ENCODE results near the gene CACNA1B. TPM values are rescaled to one million over a fixed set of nuclear protein-coding genes. Genes with fewer than 3 reads are reported as not detected.
A peak's percentile ranks its signal among the peaks of the same experiment; 100 is the strongest.
"Not testable (repeated sequence)": the region's sequence is repeated elsewhere in the genome, so short reads cannot be mapped to it uniquely, and the experiment has no call there.

The CACNA1B gene
- total RNA-seq (under 1 TPM in 3 of 5 donors, not detected in 2; 0.03 to 0.09 (median 0.03) TPM), total RNA-seq (0 to 0.55 (median 0.07) reads per million in 29 experiments)
- total RNA-seq (2013) = 0.02 TPM

- WGBS (ENCODE audit: insufficient coverage) = 13% methylated on average over 41 of the region's 95 CpGs
- peak in 1 of 4 experiments; percentile 12 for ATAC-seq (replicated peaks in 1 of 4)
- DNase-seq; CTCF ChIA-PET; H3K9me3 Mint-ChIP-seq; H3K4me1 Mint-ChIP-seq; H3K27ac Mint-ChIP-seq; H3K27ac ChIP-seq (ENCODE audit: low read length); H3K36me3 ChIP-seq (ENCODE audit: control insufficient read depth in 2 of 2, extremely low read depth in 1 of 2, insufficient read depth in 1 of 2, low read length in 1 of 2); H3K4me1 ChIP-seq (ENCODE audit: control insufficient read depth in 1 of 2, extremely low read depth in 1 of 2, insufficient read depth in 2 of 2, low read length in 2 of 2); H3K36me3 Mint-ChIP-seq; H3K9me3 ChIP-seq; POLR2A ChIA-PET: not testable (repeated sequence)
- Histone ChIP-seq H3K4me3 (ENCODE audit: control insufficient read depth in 1 of 2, extremely low read depth in 1 of 2, low read length in 1 of 2) (peak within 1 kb of the TSS in 1 of 2 donors; percentile 29), H3K27me3 (replicated peaks in 1 of 2; ENCODE audit: control insufficient read depth in 2 of 2, extremely low read depth in 1 of 2, insufficient read depth in 2 of 2, low read length in 1 of 2) (peaks cover 0 to 59% of the 10 kb centered on the region in 2 experiments)
- Mint-ChIP-seq H3K4me3 (peak within 1 kb of the TSS in 2 of 3 donors; percentile 61 to 62), H3K27me3 (peaks cover 38 to 49% of the 10 kb centered on the region in 2 donors)
Measured at GRCh38 chr9:137877506-137878122, at the start of gene CACNA1B. Gene CACNA1B, plus strand, starts transcription at chr9:137877782. Its CDS starts 152 bp downstream, at chr9:137877934.

DNA sequence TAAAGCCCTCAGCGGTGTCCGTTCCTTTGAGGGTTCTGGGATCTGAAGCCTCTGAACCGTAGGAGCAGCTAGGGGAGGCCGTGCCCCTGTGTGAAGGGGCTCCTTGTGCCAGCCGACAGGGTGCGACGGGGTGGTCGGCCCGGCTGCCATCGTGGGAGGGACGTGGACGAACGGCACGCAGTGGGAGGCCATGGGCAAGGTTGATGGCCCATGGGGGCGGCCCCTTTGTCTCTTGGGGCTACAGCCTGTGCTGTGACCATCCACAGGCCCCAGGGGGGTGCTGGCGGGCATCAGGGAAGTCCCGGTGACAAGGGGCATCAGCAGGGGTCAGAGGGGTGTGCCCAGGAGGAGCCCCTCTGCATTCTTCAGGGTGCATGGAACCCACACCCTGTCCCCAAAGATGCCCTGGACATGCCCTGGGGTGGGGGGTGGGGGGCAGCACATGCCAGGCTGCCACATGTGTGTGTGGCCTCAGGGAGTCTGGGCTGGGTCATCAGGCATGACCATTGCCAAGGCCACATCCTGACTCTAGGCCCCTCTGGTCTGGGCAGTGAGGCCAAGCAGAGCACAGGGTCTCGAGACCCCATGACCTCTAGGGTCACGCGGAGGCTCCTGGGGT is 49.6 kb upstream of the CACNA1B start:
- Mint-ChIP-seq H3K27me3 (no peaks in the 10 kb centered on the region), H3K9me3 (no peaks in the 10 kb centered on the region), H3K4me3 (no peak overlapping the region), H3K4me1 (peaks cover 0 to 10% (median 0%) of the 10 kb centered on the region in 3 donors), H3K36me3 (peaks cover 57% of the 10 kb centered on the region), H3K27ac (no peak overlapping the region)
- Histone ChIP-seq H3K27ac (ENCODE audit: low read length) (no peak overlapping the region), H3K4me1 (ENCODE audit: control insufficient read depth in 1 of 2, extremely low read depth in 1 of 2, insufficient read depth in 2 of 2, low read length in 2 of 2) (no peaks in the 10 kb centered on the region), H3K27me3 (replicated peaks in 1 of 2; ENCODE audit: control insufficient read depth in 2 of 2, extremely low read depth in 1 of 2, insufficient read depth in 2 of 2, low read length in 1 of 2) (no peaks in the 10 kb centered on the region), H3K4me3 (ENCODE audit: control insufficient read depth in 1 of 2, extremely low read depth in 1 of 2, low read length in 1 of 2) (no peak overlapping the region), H3K36me3 (ENCODE audit: control insufficient read depth in 2 of 2, extremely low read depth in 1 of 2, insufficient read depth in 1 of 2, low read length in 1 of 2) (peaks cover 23 to 57% of the 10 kb centered on the region in 2 donors), H3K9me3 (no peaks in the 10 kb centered on the region)
- ChIA-PET POLR2A (no interaction called here), CTCF (no interaction called here)
- 97% methylated on average over 15 of the region's 20 CpGs for WGBS (ENCODE audit: insufficient coverage)
- no peak for ATAC-seq (replicated peaks in 1 of 4)
- DNase-seq = no peak

DNA sequence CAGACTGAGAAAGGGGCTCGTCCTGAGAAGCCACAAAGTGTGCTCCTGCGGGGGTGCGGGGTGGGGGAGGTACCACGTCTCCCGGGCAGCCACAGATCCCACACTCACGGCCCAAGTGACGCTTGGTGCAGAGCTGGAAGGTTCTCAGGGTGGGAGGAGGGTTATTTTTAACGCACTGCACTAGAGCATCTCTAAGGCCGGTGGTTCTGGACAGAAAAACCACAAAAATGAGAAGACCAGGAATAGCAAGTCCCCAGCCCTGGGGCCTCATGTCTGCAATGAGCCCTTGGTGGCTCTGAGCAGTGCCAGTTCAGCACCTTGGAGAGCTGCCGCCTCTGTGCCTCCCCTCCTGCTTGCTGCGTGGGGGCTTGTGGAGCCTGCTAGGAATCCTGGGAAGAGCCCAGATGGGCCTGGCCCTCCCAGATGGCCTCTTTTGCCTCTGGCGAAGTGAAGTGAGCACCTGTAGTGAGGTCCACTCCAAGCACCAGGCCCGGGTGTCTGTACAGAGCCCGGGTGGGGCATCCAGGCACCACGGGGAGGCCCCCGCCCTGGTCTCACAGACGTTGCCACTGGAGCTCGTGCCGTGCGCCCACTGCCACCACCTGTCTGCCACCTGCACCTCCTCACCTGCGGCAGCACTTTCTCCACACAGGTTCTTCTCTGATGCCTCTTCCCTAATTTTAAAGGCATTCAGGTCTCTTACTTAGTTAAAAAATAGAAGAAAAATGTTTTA is 48.9 kb upstream of the CACNA1B start:
- 93% methylated on average over 17 of the region's 21 CpGs for WGBS (ENCODE audit: insufficient coverage)
- Histone ChIP-seq H3K9me3 (no peaks in the 10 kb centered on the region), H3K27me3 (replicated peaks in 1 of 2; ENCODE audit: control insufficient read depth in 2 of 2, extremely low read depth in 1 of 2, insufficient read depth in 2 of 2, low read length in 1 of 2) (no peaks in the 10 kb centered on the region), H3K4me1 (ENCODE audit: control insufficient read depth in 1 of 2, extremely low read depth in 1 of 2, insufficient read depth in 2 of 2, low read length in 2 of 2) (no peaks in the 10 kb centered on the region), H3K4me3 (ENCODE audit: control insufficient read depth in 1 of 2, extremely low read depth in 1 of 2, low read length in 1 of 2) (no peak overlapping the region), H3K36me3 (ENCODE audit: control insufficient read depth in 2 of 2, extremely low read depth in 1 of 2, insufficient read depth in 1 of 2, low read length in 1 of 2) (peaks cover 23 to 63% of the 10 kb centered on the region in 2 donors), H3K27ac (ENCODE audit: low read length) (no peak overlapping the region)
- no peak overlapping the region for H3K4me3 Mint-ChIP-seq
- peaks cover 0 to 10% (median 0%) of the 10 kb centered on the region in 3 donors for H3K4me1 Mint-ChIP-seq
- DNase-seq (peak in 4 of 35 experiments; percentile 5 to 14 (median 8)), ATAC-seq (replicated peaks in 1 of 4) (no peak)
- no peaks in the 10 kb centered on the region for H3K27me3 Mint-ChIP-seq
- POLR2A ChIA-PET = no interaction called here
- H3K9me3 Mint-ChIP-seq = no peaks in the 10 kb centered on the region
- H3K36me3 Mint-ChIP-seq = peaks cover 58% of the 10 kb centered on the region
- H3K27ac Mint-ChIP-seq = no peak overlapping the region
- CTCF ChIA-PET = no interaction called here

DNA sequence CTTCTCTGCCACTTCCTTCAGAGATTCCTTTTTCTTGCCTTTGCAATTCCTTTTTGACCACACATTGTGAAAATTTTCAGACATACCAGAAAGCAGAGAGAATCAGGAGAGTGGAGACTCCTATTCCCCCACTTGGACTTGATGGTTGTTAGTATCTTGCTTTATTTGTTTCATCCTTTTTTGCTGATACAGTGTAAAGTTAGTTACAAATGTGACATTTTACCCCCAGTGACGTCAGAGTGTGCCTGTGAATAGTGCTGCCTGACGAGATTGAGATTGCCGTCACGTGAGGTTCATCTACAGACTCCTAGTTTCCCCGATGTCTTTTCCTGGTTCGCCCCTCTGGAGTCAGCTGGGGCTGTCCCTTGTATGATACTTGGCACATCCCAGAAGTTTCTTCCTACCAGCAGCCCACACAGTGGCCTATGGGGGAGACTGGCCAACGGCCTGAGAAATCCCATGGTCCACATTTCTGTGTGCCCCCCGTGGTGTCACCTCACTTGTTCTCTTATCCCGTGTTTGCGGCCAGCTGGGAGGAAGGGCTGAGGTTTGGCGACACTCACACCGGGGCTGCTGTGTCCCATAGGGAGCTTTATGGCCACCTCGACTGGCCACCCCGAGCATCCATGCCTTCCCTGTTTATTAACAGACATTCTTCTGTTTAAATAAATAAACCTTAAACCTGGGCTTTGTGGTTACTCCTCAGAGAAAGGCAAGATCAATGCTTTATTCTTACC is 48.2 kb upstream of the CACNA1B start:
- POLR2A ChIA-PET = no interaction called here
- Histone ChIP-seq H3K9me3 (no peaks in the 10 kb centered on the region), H3K27ac (ENCODE audit: low read length) (no peak overlapping the region), H3K4me3 (ENCODE audit: control insufficient read depth in 1 of 2, extremely low read depth in 1 of 2, low read length in 1 of 2) (no peak overlapping the region), H3K27me3 (replicated peaks in 1 of 2; ENCODE audit: control insufficient read depth in 2 of 2, extremely low read depth in 1 of 2, insufficient read depth in 2 of 2, low read length in 1 of 2) (no peaks in the 10 kb centered on the region), H3K36me3 (ENCODE audit: control insufficient read depth in 2 of 2, extremely low read depth in 1 of 2, insufficient read depth in 1 of 2, low read length in 1 of 2) (peaks cover 25 to 63% of the 10 kb centered on the region in 2 donors), H3K4me1 (ENCODE audit: control insufficient read depth in 1 of 2, extremely low read depth in 1 of 2, insufficient read depth in 2 of 2, low read length in 2 of 2) (no peaks in the 10 kb centered on the region)
- no peaks in the 10 kb centered on the region for H3K9me3 Mint-ChIP-seq
- H3K27ac Mint-ChIP-seq = no peak overlapping the region
- CTCF ChIA-PET = no interaction called here
- H3K36me3 Mint-ChIP-seq = peaks cover 53% of the 10 kb centered on the region
- no peak overlapping the region for H3K4me3 Mint-ChIP-seq
- no peaks in the 10 kb centered on the region for H3K27me3 Mint-ChIP-seq
- peaks cover 0 to 5% (median 0%) of the 10 kb centered on the region in 3 donors for H3K4me1 Mint-ChIP-seq
- DNase-seq = no peak
- no peak for ATAC-seq (replicated peaks in 1 of 4)
- 96% methylated on average over 10 of the region's 14 CpGs for WGBS (ENCODE audit: insufficient coverage)

GRCh38 chr9:137832191-137832700 is 45.3 kb upstream of the CACNA1B start:
- Mint-ChIP-seq H3K9me3 (no peaks in the 10 kb centered on the region), H3K4me3 (no peak overlapping the region), H3K36me3 (peaks cover 32% of the 10 kb centered on the region), H3K27me3 (no peaks in the 10 kb centered on the region), H3K27ac (no peak overlapping the region), H3K4me1 (peaks cover 0 to 5% (median 0%) of the 10 kb centered on the region in 3 donors)
- Histone ChIP-seq H3K27me3 (replicated peaks in 1 of 2; ENCODE audit: control insufficient read depth in 2 of 2, extremely low read depth in 1 of 2, insufficient read depth in 2 of 2, low read length in 1 of 2) (no peaks in the 10 kb centered on the region), H3K4me3 (ENCODE audit: control insufficient read depth in 1 of 2, extremely low read depth in 1 of 2, low read length in 1 of 2) (no peak overlapping the region), H3K27ac (ENCODE audit: low read length) (no peak overlapping the region), H3K9me3 (no peaks in the 10 kb centered on the region), H3K4me1 (ENCODE audit: control insufficient read depth in 1 of 2, extremely low read depth in 1 of 2, insufficient read depth in 2 of 2, low read length in 2 of 2) (no peaks in the 10 kb centered on the region), H3K36me3 (ENCODE audit: control insufficient read depth in 2 of 2, extremely low read depth in 1 of 2, insufficient read depth in 1 of 2, low read length in 1 of 2) (peaks cover 24 to 68% of the 10 kb centered on the region in 2 donors)
- ChIA-PET POLR2A (no interaction called here), CTCF (no interaction called here)
- no peak for DNase-seq
- 94% methylated on average over 18 of the region's 20 CpGs for WGBS (ENCODE audit: insufficient coverage)
- ATAC-seq (replicated peaks in 1 of 4) = no peak

Measured in T-cell (primary cell).